Gastroesophageal sphincter (tissue), 3 donors: ENCODE results near the gene JAM3.

Experiments used
- CTCF ChIP-seq, 4 experiments: fragments of 200-600 bp in 2 of 4; fragments of 450-650 bp in 2 of 4; sonication (generic) in 1 of 4; IDR thresholded peaks; one replicate each; pipeline ENCODE4 v1.5.1; 2017 to 2019; ENCODE audit warnings: antibody characterized with exemption in 4 of 4, mild to moderate bottlenecking in 2 of 4, moderate library complexity in 2 of 4
- EP300 ChIP-seq: sonication (generic); formaldehyde crosslinking; IDR thresholded peaks from one replicate; pipeline ENCODE4 v1.6.1; 2017; ENCODE audit warnings: antibody characterized with exemption, mild to moderate bottlenecking
- POLR2A ChIP-seq, 2 donors: fragments of 450-650 bp; IDR thresholded peaks; one replicate each; pipeline ENCODE4 v1.6.1; 2017; ENCODE audit warnings: antibody characterized with exemption in 2 of 2, mild to moderate bottlenecking in 2 of 2, moderate library complexity in 1 of 2
- POLR2AphosphoS5 ChIP-seq: sonication (generic); formaldehyde crosslinking; IDR thresholded peaks from one replicate; pipeline ENCODE4 v1.6.1; 2017; ENCODE audit warnings: antibody characterized with exemption

GRCh38 chr11:134022748-134023147 lies 46.1 kb upstream of the JAM3 start:
- TF ChIP-seq CTCF (IDR thresholded peaks at IDR 0.05) = no peak
- no peak for TF ChIP-seq EP300
- no peak for TF ChIP-seq POLR2AphosphoS5
- TF ChIP-seq POLR2A (IDR thresholded peaks at IDR 0.05) = no peak
